GM19099 (cell line): Measurements from ENCODE around the gene C9orf50.

Source experiments
- POLR2A ChIP-seq: IDR thresholded peaks from 3 replicates; pipeline ENCODE4 v1.6.1; 2011; ENCODE audit warnings: low read depth; ENCODE audit not compliant: insufficient read length; ENCODE audit errors: extremely low read depth

Gene C9orf50

GRCh38 chr9:129567842-129568559 lies 52.9 kb downstream of the C9orf50 start:
- no peak for TF ChIP-seq POLR2A

DNA sequence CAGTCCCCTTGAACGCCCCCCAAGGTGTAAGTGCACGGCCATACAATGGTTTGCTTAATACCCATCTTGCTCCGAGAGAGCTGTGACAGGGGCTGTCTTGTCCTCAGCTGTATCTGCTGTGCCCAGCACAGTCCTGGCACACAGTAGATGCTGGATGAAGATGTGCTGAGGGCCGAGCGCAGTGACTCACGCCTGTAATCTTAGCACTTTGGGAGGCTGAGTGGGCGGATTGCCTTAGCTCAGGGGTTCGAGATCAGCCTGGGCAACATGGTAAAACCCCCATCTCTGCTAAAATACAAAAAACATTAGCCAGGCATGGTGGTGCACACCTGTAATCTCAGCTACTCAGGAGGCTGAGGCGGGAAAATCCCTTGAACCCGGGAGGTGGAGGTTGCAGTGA lies 53.6 kb downstream of the C9orf50 start:
- TF ChIP-seq POLR2A = no peak

GRCh38 chr9:129566563-129567266 lies 54.2 kb downstream of the C9orf50 start:
- no peak for TF ChIP-seq POLR2A

DNA sequence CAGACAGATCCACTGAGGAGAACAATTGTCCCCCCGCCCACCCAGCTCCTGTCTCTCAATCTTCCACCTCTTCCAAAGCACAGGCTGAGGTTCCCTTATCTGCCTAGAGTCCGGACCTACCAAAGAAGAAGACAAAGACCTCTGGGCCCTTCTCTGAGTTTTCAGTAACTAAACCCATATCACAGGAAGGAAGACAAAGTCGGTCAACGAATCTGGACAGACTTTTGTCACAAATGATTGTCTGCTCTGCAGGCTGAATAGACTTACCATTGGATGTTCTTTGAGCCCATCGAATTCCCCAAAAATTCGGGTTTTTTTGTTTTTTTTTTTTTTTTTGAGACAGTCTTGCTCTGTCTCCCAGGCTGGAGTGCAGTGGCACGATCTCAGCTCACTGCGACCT lies 58.0 kb downstream of the C9orf50 start:
- no peak for TF ChIP-seq POLR2A

GRCh38 chr9:129562514-129562913 lies 58.4 kb downstream of the C9orf50 start:
- no peak for TF ChIP-seq POLR2A
